SK-N-SH (cell line): ENCODE measurements around the gene PYGO2. TPM values are rescaled to one million over a fixed set of nuclear protein-coding genes. Genes with fewer than 3 reads are reported as not detected.

Experiments
- CTCF ChIA-PET: fragments of 300-600, 350-600 bp; formaldehyde crosslinking; extraction: SDS; loops from one replicate; lab custom pipeline; 2021; lab: Yijun Ruan, JAX
- POLR2A ChIA-PET: fragments of 350-600 bp; sonication (Branson Sonifier 250); formaldehyde crosslinking; extraction: SDS; loops from one replicate; lab custom pipeline; 2020; ENCODE audit warnings: antibody characterized with exemption, inconsistent platforms; lab: Yijun Ruan, JAX
- DNase-seq: peaks from one replicate; pipeline ENCODE4 v3.0.0; 2012
- H2AFZ ChIP-seq: fragments of 200-600 bp; sonication (generic); 2 replicates; pipeline ENCODE4 v1.8.1; 2016; ENCODE audit warnings: antibody characterized with exemption, mild to moderate bottlenecking, low read depth
- H3F3A ChIP-seq: fragments of 200-600 bp; sonication (generic); replicated peaks from 2 replicates; pipeline ENCODE3; 2016; ENCODE audit warnings: antibody characterized with exemption, mild to moderate bottlenecking; ENCODE audit not compliant: insufficient read depth
- H3K27ac ChIP-seq, 2 experiments: fragments of 200-500 bp in 1 of 2; fragments of 200-600 bp in 1 of 2; sonication (Bioruptor generic) in 1 of 2; sonication (generic), shearing (Covaris generic) in 1 of 2; 2 replicates each; pipeline versions ENCODE4 v1.5.1 to v1.6.1; 2014 to 2016; ENCODE audit warnings: low read depth in 2 of 2, inconsistent platforms in 1 of 2, low read length in 1 of 2, mild to moderate bottlenecking in 1 of 2, mixed read lengths in 1 of 2
- H3K27me3 ChIP-seq: fragments of 200-600 bp; sonication (generic), shearing (Covaris generic); 2 replicates; pipeline ENCODE4 v1.6.1; 2016; ENCODE audit warnings: mixed run types; ENCODE audit not compliant: insufficient read depth
- H3K36me3 ChIP-seq, 2 experiments: fragments of 200-500 bp in 1 of 2; fragments of 200-600 bp in 1 of 2; sonication (Bioruptor generic) in 1 of 2; sonication (generic) in 1 of 2; replicated peaks in 1 of 2; 2 replicates each; pipeline versions ENCODE3 to v1.5.1; 2014 to 2016; ENCODE audit warnings: low read length in 1 of 2, mild to moderate bottlenecking in 1 of 2; ENCODE audit not compliant: insufficient read depth in 2 of 2, control insufficient read depth in 1 of 2
- H3K4me1 ChIP-seq, 2 experiments: fragments of 200-500 bp in 1 of 2; fragments of 200-600 bp in 1 of 2; sonication (Bioruptor generic) in 1 of 2; sonication (generic), shearing (Covaris generic) in 1 of 2; 2 replicates each; pipeline versions ENCODE4 v1.5.1 to v1.6.1; 2014 to 2016; ENCODE audit warnings: low read depth in 1 of 2, low read length in 1 of 2, mixed run types in 1 of 2; ENCODE audit not compliant: insufficient read depth in 2 of 2, control insufficient read depth in 1 of 2
- H3K4me2 ChIP-seq: fragments of 200-600 bp; sonication (generic), shearing (Covaris generic); 2 replicates; pipeline ENCODE4 v1.6.1; 2017; ENCODE audit warnings: mixed run types
- H3K4me3 ChIP-seq, 2 experiments: fragments of 200-500 bp in 1 of 2; fragments of 200-600 bp in 1 of 2; sonication (Bioruptor generic) in 1 of 2; sonication (generic), shearing (Covaris generic) in 1 of 2; 2 replicates each; pipeline versions ENCODE4 v1.5.1 to v1.8.1; 2014 to 2016; ENCODE audit warnings: low read depth in 2 of 2, inconsistent platforms in 1 of 2, low read length in 1 of 2, mild to moderate bottlenecking in 1 of 2, mixed read lengths in 1 of 2, moderate library complexity in 1 of 2
- H3K79me2 ChIP-seq: fragments of 200-600 bp; sonication (generic); 2 replicates; pipeline ENCODE4 v1.8.1; 2017; ENCODE audit warnings: mild to moderate bottlenecking; ENCODE audit not compliant: insufficient read depth
- H3K9ac ChIP-seq: fragments of 200-600 bp; sonication (generic); 2 replicates; pipeline ENCODE4 v1.6.1; 2017; ENCODE audit warnings: mixed run types
- H3K9me2 ChIP-seq: fragments of 200-600 bp; sonication (generic); 2 replicates; pipeline ENCODE4 v1.6.1; 2017; ENCODE audit warnings: mixed run types
- H3K9me3 ChIP-seq: fragments of 200-600 bp; sonication (generic); 2 replicates; pipeline ENCODE4 v1.6.1; 2017; ENCODE audit warnings: mixed run types, mild to moderate bottlenecking, moderate library complexity
- H4K20me1 ChIP-seq: fragments of 200-600 bp; sonication (generic); 2 replicates; pipeline ENCODE4 v1.6.1; 2017; ENCODE audit warnings: mild to moderate bottlenecking, mixed run types; ENCODE audit not compliant: insufficient read depth
- EZH2phosphoT487 ChIP-seq: fragments of 200-600 bp; sonication (generic); IDR thresholded peaks from 2 replicates; pipeline ENCODE4 v1.6.1; 2017; ENCODE audit warnings: low read depth, mixed run types, mild to moderate bottlenecking, antibody characterized with exemption, moderate library complexity, borderline replicate concordance
- GABPA ChIP-seq: IDR thresholded peaks from 2 replicates; pipeline ENCODE4 v1.4.0; 2012; ENCODE audit warnings: low read depth, mild to moderate bottlenecking
- GATA2 ChIP-seq: sonication (generic); formaldehyde crosslinking; IDR thresholded peaks from 2 replicates; pipeline ENCODE4 v1.5.0; 2020; ENCODE audit warnings: mild to moderate bottlenecking, missing genetic modification reagents
- IRF3 ChIP-seq: fragments of 150-350 bp; IDR thresholded peaks from 2 replicates; pipeline ENCODE4 v1.6.1; 2016; ENCODE audit warnings: mild to moderate bottlenecking, low read depth, low read length
- JUND ChIP-seq: IDR thresholded peaks from 2 replicates; pipeline ENCODE4 v1.4.0; 2012
- NFIC ChIP-seq: IDR thresholded peaks from 2 replicates; pipeline ENCODE4 v1.4.0; 2012; ENCODE audit warnings: borderline replicate concordance
- PBX3 ChIP-seq: IDR thresholded peaks from 2 replicates; pipeline ENCODE4; 2012
- RCOR1 ChIP-seq: fragments of 150-350 bp; IDR thresholded peaks from 2 replicates; pipeline ENCODE4 v1.6.1; 2017; ENCODE audit warnings: antibody characterized with exemption, low read length
- RFX5 ChIP-seq: IDR thresholded peaks from 2 replicates; pipeline ENCODE4 v1.6.1; 2012; ENCODE audit warnings: mild to moderate bottlenecking, improper control_type of control experiment, low read length
- RXRA ChIP-seq: IDR thresholded peaks from 2 replicates; pipeline ENCODE4 v1.4.0; 2012; ENCODE audit warnings: low read depth, mild to moderate bottlenecking, borderline replicate concordance
- SIN3A ChIP-seq: IDR thresholded peaks from 2 replicates; pipeline ENCODE4 v1.6.1; 2012; ENCODE audit warnings: low read depth, mild to moderate bottlenecking, low read length, moderate library complexity, borderline replicate concordance
- SMC3 ChIP-seq: IDR thresholded peaks from 2 replicates; pipeline ENCODE4 v1.6.1; 2012; ENCODE audit warnings: low read depth, low read length, improper control_type of control experiment
- TCF12 ChIP-seq: IDR thresholded peaks from 2 replicates; pipeline ENCODE4 v1.4.0; 2012
- USF1 ChIP-seq: IDR thresholded peaks from 2 replicates; pipeline ENCODE4 v1.4.0; 2012; ENCODE audit warnings: low read depth, borderline replicate concordance
- USF2 ChIP-seq: fragments of 150-350 bp; IDR thresholded peaks from 2 replicates; pipeline ENCODE4 v1.6.1; 2017; ENCODE audit warnings: antibody characterized with exemption, low read length, low read depth, borderline replicate concordance
- YY1 ChIP-seq: IDR thresholded peaks from 2 replicates; pipeline ENCODE4 v1.4.0; 2012; ENCODE audit warnings: low read depth, mild to moderate bottlenecking
- WGBS: methylation state at CpG from one replicate; pipeline ENCODE4 v1.1.6; 2017; ENCODE audit warnings: low lambda C conversion rate; 5-methylcytosine and 5-hydroxymethylcytosine counted together
- polyA plus RNA-seq, 3 experiments: library from polyadenylated mRNA; depleted of rRNA; stranded (reverse); fragments of >200 nt; gene quantifications; 2 replicates each; pipeline ENCODE4 v1.2.3, GENCODE V29; 2012

PYGO2 gene
- polyA plus RNA-seq, 1 of the 3 experiments (the other 2 are of a cell fraction) = 23.3 TPM

- TF ChIP-seq JUND = no peak
- TF ChIP-seq RXRA = no peak
- TF ChIP-seq PBX3 = peak; percentile 24
- no peak for TF ChIP-seq TCF12
- TF ChIP-seq NFIC = no peak
- no peak for TF ChIP-seq GATA2 (CRISPR knock-in tag)
- no peak; the same call in 1 of the 2 replicates for TF ChIP-seq SMC3
- no peak for TF ChIP-seq RFX5
- no peak for TF ChIP-seq RCOR1
- TF ChIP-seq SIN3A = peak; percentile 76; the same call in 1 of the 2 replicates
- no peak for TF ChIP-seq EZH2phosphoT487
Measured at GRCh38 chr1:154936555-154937084, 25.0 kb downstream of the PYGO2 start, which contains the start of gene PMVK (continued).

- Histone ChIP-seq H3K4me1 (peaks cover 18 to 22% of the 10 kb centered on the region in 2 experiments; a peak in 3 of 4 replicates), H3K27ac (peak overlapping the region; percentile 94 to 95; a peak in 3 of 4 replicates), H4K20me1 (no peaks in the 10 kb centered on the region), H2AFZ (peak overlapping the region; percentile 94), H3K9ac (peak overlapping the region; percentile 90), H3F3A (peaks cover 12% of the 10 kb centered on the region), H3K9me3 (no peaks in the 10 kb centered on the region), H3K27me3 (no peaks in the 10 kb centered on the region), H3K36me3 (no peaks in the 10 kb centered on the region), H3K4me2 (peak overlapping the region; percentile 94), H3K79me2 (peaks cover 12% of the 10 kb centered on the region; the same call in 1 of the 2 replicates), H3K9me2 (no peaks in the 10 kb centered on the region), H3K4me3 (peak overlapping the region; percentile 63 to 77)
- WGBS = 38% methylated on average over 27 of the region's 27 CpGs
- no peak for DNase-seq
- no peak for TF ChIP-seq GABPA
- TF ChIP-seq USF2 = peak; percentile 75
- TF ChIP-seq YY1 = 0 out of 2 replicates have a peak, but pooled peaks have one; percentile 57
- TF ChIP-seq PBX3 = no peak
- no peak for TF ChIP-seq IRF3
- TF ChIP-seq USF1 = peak; percentile 94
- POLR2A ChIA-PET = interaction anchor here (0.6 to 2.1 kb wide), 6 partner anchors 10 to 57 kb away, joined by 3 to 5 read pairs (median 3); partner anchors contain the start of genes PBXIP1 and PYGO2
- CTCF ChIA-PET = interaction anchor here (0.6 to 6.6 kb wide), 23 partner anchors 8 to 456 kb away, joined by 3 to 34 read pairs (median 4); partner anchors contain the start of genes ADAM15 and PYGO2
Measured at GRCh38 chr1:154935749-154936554, 25.6 kb downstream of the PYGO2 start.
